Ascending aorta (tissue), 2 donors: ENCODE measurements around the gene DYNC1I1. TPM values are rescaled to one million over a fixed set of nuclear protein-coding genes. Genes with fewer than 3 reads are reported as not detected.
A peak's percentile ranks its signal among the peaks of the same experiment; 100 is the strongest.

Experiments used
- DNase-seq, 2 donors: peaks; one replicate each; pipeline ENCODE4 v3.0.0-alpha.2; 2019; ENCODE audit warnings: low spot score in 2 of 2
- H3K27ac ChIP-seq, 2 donors: fragments of 200-600 bp; sonication (generic); one replicate each; pipeline ENCODE4 v1.5.1; 2016 to 2017; ENCODE audit warnings: mild to moderate bottlenecking in 1 of 2
- H3K27me3 ChIP-seq: fragments of 200-600 bp; sonication (generic); one replicate; pipeline ENCODE4 v1.5.1; 2017
- H3K36me3 ChIP-seq, 2 donors: fragments of 200-600 bp; sonication (generic); one replicate each; pipeline ENCODE4 v1.5.1; 2016
- H3K4me1 ChIP-seq, 2 donors: fragments of 200-600 bp; sonication (generic); one replicate each; pipeline ENCODE4 v1.5.1; 2016 to 2017; ENCODE audit warnings: mild to moderate bottlenecking in 1 of 2
- H3K4me3 ChIP-seq, 2 donors: fragments of 200-600 bp; sonication (generic); one replicate each; pipeline ENCODE4 v1.5.1; 2016 to 2017; ENCODE audit warnings: mild to moderate bottlenecking in 1 of 2
- H3K9me3 ChIP-seq, 2 donors: fragments of 200-600 bp; sonication (generic); one replicate each; pipeline ENCODE4 v1.5.1; 2016
- CTCF ChIP-seq, 3 experiments: fragments of 200-600 bp in 2 of 3; fragments of 450-650 bp in 1 of 3; sonication (generic) in 2 of 3; IDR thresholded peaks; one replicate each; pipeline ENCODE4 v1.5.1; 2016 to 2019; ENCODE audit warnings: antibody characterized with exemption in 3 of 3, mild to moderate bottlenecking in 1 of 3, moderate library complexity in 1 of 3
- intact Hi-C: fragments of 100-400 bp; cut with DNase I; formaldehyde crosslinking; loops from one replicate; pipeline ENCODE4 v1.15.1; 2023
- total RNA-seq: library from RNA; depleted of rRNA; stranded (reverse); fragments of >200 nt; gene quantifications from one replicate; pipeline ENCODE4 v1.1.0, GENCODE V29; 2016

The DYNC1I1 gene
- 13.2 TPM for total RNA-seq

DNA sequence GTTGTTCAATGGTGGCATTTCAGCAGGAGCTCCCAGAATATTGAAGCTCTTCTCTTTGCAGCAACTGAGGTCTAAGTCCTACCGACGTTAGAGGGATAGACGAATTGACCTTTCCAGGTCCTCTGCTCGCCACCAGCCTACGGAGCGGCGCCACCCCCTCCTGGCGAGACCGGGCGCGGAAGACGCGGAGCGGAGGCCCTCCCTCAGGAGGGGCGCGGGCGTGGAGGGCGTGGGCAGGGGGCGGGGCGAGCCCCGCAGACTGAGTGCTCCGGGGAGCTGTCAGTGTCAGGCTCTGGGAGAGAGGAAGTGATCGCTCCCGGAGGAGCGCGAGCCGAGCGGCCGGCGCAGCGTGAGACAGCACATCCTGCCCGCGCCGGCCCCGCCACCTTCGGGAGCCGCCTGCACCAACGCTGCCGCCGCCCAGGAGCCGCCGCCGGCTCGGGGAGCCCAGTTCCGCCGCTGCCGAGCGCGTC, at the start of gene DYNC1I1:
TSS of gene DYNC1I1 (plus strand) at position 257 of the 473 bp plus-strand sequence. CDS start 32,176 bp downstream, outside the sequence.
- peaks cover 0 to 3% of the 10 kb centered on the region in 2 donors for H3K4me1 ChIP-seq
- peak; percentile 13 to 79 for DNase-seq
- intact Hi-C loops: loop anchor here (5.0 kb wide), 1 partner anchor 100 kb away; no protein-coding TSS in a partner anchor

DNA sequence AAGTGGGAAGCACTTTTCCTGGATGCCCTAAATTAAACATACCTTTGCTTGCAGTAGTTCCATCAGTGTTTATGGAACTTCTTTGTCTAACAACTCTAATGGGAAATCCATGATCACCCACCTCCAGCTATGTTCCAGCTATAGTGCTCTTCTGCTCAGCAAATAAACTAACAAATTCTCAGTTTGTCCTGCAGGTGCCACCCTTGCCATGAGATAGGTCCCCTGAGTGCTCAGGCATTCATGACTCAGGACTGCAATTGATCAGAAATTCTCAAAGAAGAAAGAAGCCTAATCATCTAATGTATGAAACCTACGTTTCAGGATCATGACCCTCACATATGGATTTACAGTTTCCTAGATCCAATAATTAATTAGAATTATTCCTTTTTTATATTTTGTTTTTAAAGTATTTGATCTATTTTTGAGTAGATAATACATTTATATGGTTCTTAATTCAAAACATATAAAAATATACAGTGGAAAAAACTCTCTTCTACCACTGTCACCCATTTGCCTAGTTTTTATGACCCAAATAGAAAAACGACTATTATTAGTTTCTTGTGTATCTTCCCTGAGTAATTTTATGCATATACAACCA, 48.7 kb upstream of the DYNC1I1 start:
- DNase-seq: no peak
- no peaks in the 10 kb centered on the region for H3K36me3 ChIP-seq
- TF ChIP-seq CTCF (IDR thresholded peaks at IDR 0.05): peak; percentile 47 to 67 (median 47)
- H3K27me3 ChIP-seq: no peaks in the 10 kb centered on the region
- H3K4me3 ChIP-seq: no peak overlapping the region
- intact Hi-C loops: loop anchor here (1.0 to 10.0 kb wide), 2 partner anchors 148 to 1301 kb away; partner anchors contain the start of gene DLX5
- no peaks in the 10 kb centered on the region for H3K4me1 ChIP-seq
- H3K27ac ChIP-seq: no peak overlapping the region
- H3K9me3 ChIP-seq: no peaks in the 10 kb centered on the region

More for the DNA sequence above, at the start of gene DYNC1I1:
- H3K4me3 ChIP-seq: peak within 1 kb of the TSS; percentile 66 to 96
- H3K36me3 ChIP-seq: no peaks in the 10 kb centered on the region
- H3K9me3 ChIP-seq: no peaks in the 10 kb centered on the region
- H3K27ac ChIP-seq: peak within 1 kb of the TSS; percentile 47 to 72
- H3K27me3 ChIP-seq: no peaks in the 10 kb centered on the region
- TF ChIP-seq CTCF (IDR thresholded peaks at IDR 0.05): no peak

DNA sequence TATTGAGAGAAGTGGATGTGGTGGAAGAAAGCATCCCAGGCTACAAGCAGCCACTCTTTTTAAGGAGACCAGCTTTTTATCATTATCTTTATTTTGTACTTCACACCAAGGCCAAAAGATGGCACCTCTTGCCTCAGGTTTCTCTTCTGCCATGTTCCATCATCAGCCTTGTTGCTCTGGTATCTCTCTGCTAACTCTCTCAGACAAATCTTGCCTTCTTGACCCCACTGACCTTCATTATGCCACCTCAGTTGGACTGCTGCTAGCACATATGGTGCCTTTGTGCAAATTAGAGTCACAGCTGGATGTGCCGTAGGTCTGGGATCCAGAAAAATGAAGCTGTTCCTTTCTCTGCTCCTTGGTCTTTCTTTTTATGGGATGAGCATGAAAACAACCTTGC, 47.1 kb upstream of the DYNC1I1 start:
- intact Hi-C loops: loop anchor here (10.0 kb wide), 1 partner anchor 1300 kb away; the partner anchor contains the start of gene DLX5
- H3K27ac ChIP-seq: no peak overlapping the region

GRCh38 chr7:95730493-95731280, 41.7 kb upstream of the DYNC1I1 start:
- Histone ChIP-seq H3K9me3 (no peaks in the 10 kb centered on the region), H3K4me1 (no peaks in the 10 kb centered on the region), H3K4me3 (no peak overlapping the region), H3K27ac (no peak overlapping the region), H3K36me3 (no peaks in the 10 kb centered on the region), H3K27me3 (no peaks in the 10 kb centered on the region)
- DNase-seq: no peak
- intact Hi-C loops: no loop called here
- no peak for TF ChIP-seq CTCF (IDR thresholded peaks at IDR 0.05)

More for the DNA sequence above, 47.1 kb upstream of the DYNC1I1 start:
- no peak for DNase-seq
- TF ChIP-seq CTCF (IDR thresholded peaks at IDR 0.05): no peak
- Histone ChIP-seq H3K9me3 (no peaks in the 10 kb centered on the region), H3K4me3 (no peak overlapping the region), H3K27me3 (no peaks in the 10 kb centered on the region), H3K36me3 (no peaks in the 10 kb centered on the region), H3K4me1 (no peaks in the 10 kb centered on the region)

- intact Hi-C loops: no loop called here
- no peak overlapping the region for H3K4me3 ChIP-seq
- no peaks in the 10 kb centered on the region for H3K36me3 ChIP-seq
- H3K27ac ChIP-seq: no peak overlapping the region
- no peak for DNase-seq
- H3K9me3 ChIP-seq: no peaks in the 10 kb centered on the region
- H3K4me1 ChIP-seq: no peaks in the 10 kb centered on the region
- TF ChIP-seq CTCF (IDR thresholded peaks at IDR 0.05): no peak
- H3K27me3 ChIP-seq: no peaks in the 10 kb centered on the region
These were observed 35.7 kb upstream of the DYNC1I1 start for GRCh38 chr7:95736635-95737034.
